Upper lobe of left lung (tissue), 4 donors: ENCODE data around the gene SPDYE4.

Experiments
- EP300 ChIP-seq, 4 donors: sonication (generic); formaldehyde crosslinking; IDR thresholded peaks; one replicate each; pipeline ENCODE4 v1.5.1; 2017; ENCODE audit warnings: antibody characterized with exemption in 4 of 4, control low read depth in 2 of 4
- POLR2A ChIP-seq, 4 donors: fragments of 450-650 bp; IDR thresholded peaks; one replicate each; pipeline ENCODE4 v1.5.1; 2016 to 2017; ENCODE audit warnings: antibody characterized with exemption in 4 of 4, mild to moderate bottlenecking in 2 of 4
- POLR2AphosphoS5 ChIP-seq, 2 donors: sonication (generic); formaldehyde crosslinking; IDR thresholded peaks; one replicate each; pipeline ENCODE4 v1.5.1; 2017; ENCODE audit warnings: antibody characterized with exemption in 2 of 2
- TF ChIP-seq, protein P1 (sequence below), 6 experiments: fragments of 450-650 bp in 4 of 6; fragments of 200-600 bp in 2 of 6; sonication (generic) in 2 of 6; IDR thresholded peaks; one replicate each; pipeline ENCODE4 v1.5.1; 2016 to 2019; ENCODE audit warnings: antibody characterized with exemption in 6 of 6

- TF ChIP-seq, protein P1, sequence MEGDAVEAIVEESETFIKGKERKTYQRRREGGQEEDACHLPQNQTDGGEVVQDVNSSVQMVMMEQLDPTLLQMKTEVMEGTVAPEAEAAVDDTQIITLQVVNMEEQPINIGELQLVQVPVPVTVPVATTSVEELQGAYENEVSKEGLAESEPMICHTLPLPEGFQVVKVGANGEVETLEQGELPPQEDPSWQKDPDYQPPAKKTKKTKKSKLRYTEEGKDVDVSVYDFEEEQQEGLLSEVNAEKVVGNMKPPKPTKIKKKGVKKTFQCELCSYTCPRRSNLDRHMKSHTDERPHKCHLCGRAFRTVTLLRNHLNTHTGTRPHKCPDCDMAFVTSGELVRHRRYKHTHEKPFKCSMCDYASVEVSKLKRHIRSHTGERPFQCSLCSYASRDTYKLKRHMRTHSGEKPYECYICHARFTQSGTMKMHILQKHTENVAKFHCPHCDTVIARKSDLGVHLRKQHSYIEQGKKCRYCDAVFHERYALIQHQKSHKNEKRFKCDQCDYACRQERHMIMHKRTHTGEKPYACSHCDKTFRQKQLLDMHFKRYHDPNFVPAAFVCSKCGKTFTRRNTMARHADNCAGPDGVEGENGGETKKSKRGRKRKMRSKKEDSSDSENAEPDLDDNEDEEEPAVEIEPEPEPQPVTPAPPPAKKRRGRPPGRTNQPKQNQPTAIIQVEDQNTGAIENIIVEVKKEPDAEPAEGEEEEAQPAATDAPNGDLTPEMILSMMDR (IDR thresholded peaks at IDR 0.05) = no peak
- no peak for TF ChIP-seq EP300 (IDR thresholded peaks at IDR 0.05)
- no peak for TF ChIP-seq POLR2AphosphoS5 (IDR thresholded peaks at IDR 0.05)
- TF ChIP-seq POLR2A (IDR thresholded peaks at IDR 0.05) = no peak
These were observed 8.7 kb downstream of the SPDYE4 start for GRCh38 chr17:8749616-8750015.
